Fibroblast of lung (primary cell): ENCODE results near the gene ROBO3. TPM values are rescaled to one million over a fixed set of nuclear protein-coding genes. Genes with fewer than 3 reads are reported as not detected.

Source experiments
- DNase-seq, 2 donors: peaks; one replicate each; pipeline versions ENCODE4 v3.0.0 to v3.0.0-alpha.2; 2010; ENCODE audit warnings: low read depth in 2 of 2
- H2AFZ ChIP-seq: 2 replicates; pipeline ENCODE4 v1.5.1; 2012; ENCODE audit warnings: low read length, control low read depth, inconsistent platforms
- H3K27ac ChIP-seq: 2 replicates; pipeline ENCODE4 v1.5.1; 2011; ENCODE audit warnings: low read length, control low read depth; ENCODE audit not compliant: insufficient read depth
- H3K27me3 ChIP-seq: 2 replicates; pipeline ENCODE4 v1.5.1; 2011; ENCODE audit warnings: mild to moderate bottlenecking, low read length; ENCODE audit not compliant: control insufficient read depth, insufficient read depth
- H3K36me3 ChIP-seq: 2 replicates; pipeline ENCODE4 v1.5.1; 2011; ENCODE audit warnings: low read length; ENCODE audit not compliant: control insufficient read depth, insufficient read depth
- H3K4me1 ChIP-seq: 2 replicates; pipeline ENCODE4 v1.5.1; 2011; ENCODE audit warnings: low read length; ENCODE audit not compliant: control insufficient read depth, insufficient read depth; ENCODE audit errors: extremely low read depth
- H3K4me2 ChIP-seq: 2 replicates; pipeline ENCODE4 v1.5.1; 2011; ENCODE audit warnings: low read length, control low read depth; ENCODE audit not compliant: insufficient read depth; ENCODE audit errors: extremely low read depth
- H3K4me3 ChIP-seq, 4 experiments: fragments of 200-600 bp in 1 of 4; sonication (generic) in 1 of 4; replicated peaks in 1 of 4; 2 replicates each; pipeline ENCODE4 v1.5.1; 2011 to 2016; ENCODE audit warnings: low read length in 4 of 4, low read depth in 3 of 4, mild to moderate bottlenecking in 3 of 4, control low read depth in 2 of 4, inconsistent platforms in 1 of 4, mixed read lengths in 1 of 4; ENCODE audit not compliant: insufficient read depth in 1 of 4; ENCODE audit errors: control extremely low read depth in 1 of 4
- H3K79me2 ChIP-seq: 2 replicates; pipeline ENCODE4 v1.5.1; 2012; ENCODE audit warnings: mild to moderate bottlenecking, low read length, inconsistent platforms; ENCODE audit not compliant: control insufficient read depth, insufficient read depth
- H3K9ac ChIP-seq: 2 replicates; pipeline ENCODE4 v1.5.1; 2011; ENCODE audit warnings: mild to moderate bottlenecking, low read length, control low read depth; ENCODE audit not compliant: insufficient read depth
- H3K9me3 ChIP-seq: 2 replicates; pipeline ENCODE4 v1.5.1; 2012; ENCODE audit warnings: low read depth, low read length; ENCODE audit not compliant: control insufficient read depth, insufficient read depth
- H4K20me1 ChIP-seq: 2 replicates; pipeline ENCODE4 v1.5.1; 2011; ENCODE audit warnings: low read length; ENCODE audit not compliant: control insufficient read depth, insufficient read depth; ENCODE audit errors: extremely low read depth
- CTCF ChIP-seq, 2 donors: IDR thresholded peaks in 1 of 2; conservative IDR thresholded peaks in 1 of 2; 1 replicate in 1 of 2; 2 replicates in 1 of 2; pipeline ENCODE4 v1.5.1; 2011 to 2012; ENCODE audit warnings: low read length in 2 of 2, control low read depth in 1 of 2, inconsistent platforms in 1 of 2, low read depth in 1 of 2, mild to moderate bottlenecking in 1 of 2
- EZH2 ChIP-seq: IDR thresholded peaks from 2 replicates; pipeline ENCODE4 v1.5.1; 2012; ENCODE audit warnings: low read length, control low read depth, mild to moderate bottlenecking; ENCODE audit errors: missing control alignments
- polyA plus RNA-seq, 2 donors: library from polyadenylated mRNA; depleted of rRNA in 1 of 2; stranded (reverse) in 1 of 2; unstranded in 1 of 2; fragments of >200 nt; gene quantifications; 2 replicates each; pipeline ENCODE4 v1.2.1, GENCODE V29; 2011 to 2012; ENCODE audit warnings: missing spikeins in 1 of 2
- total RNA-seq: library from RNA; depleted of rRNA; stranded (reverse); fragments of >200 nt; gene quantifications from 2 replicates; pipeline ENCODE4 v1.2.1, GENCODE V29; 2014

ROBO3 gene
- total and polyA plus RNA-seq, 2 donors (not counting 1 experiment from before 2014, with no cell fraction given), result 7.2 to 25.4 TPM

- peak overlapping the region; percentile 37 for H3K4me2 ChIP-seq
Measured at GRCh38 chr11:124882339-124883071, 17.3 kb downstream of the ROBO3 start.

GRCh38 chr11:124884340-124884739, 19.1 kb downstream of the ROBO3 start:
- H3K9ac ChIP-seq, result no peak overlapping the region
- no peak overlapping the region for H3K4me2 ChIP-seq
- no peak overlapping the region for H3K4me3 ChIP-seq
- no peaks in the 10 kb centered on the region for H3K79me2 ChIP-seq
- no peaks in the 10 kb centered on the region for H3K36me3 ChIP-seq
- H4K20me1 ChIP-seq, result no peaks in the 10 kb centered on the region
- no peak for DNase-seq
- H3K4me1 ChIP-seq, result peaks cover 4% of the 10 kb centered on the region
- no peaks in the 10 kb centered on the region for H3K9me3 ChIP-seq
- H2AFZ ChIP-seq, result no peak overlapping the region
- H3K27me3 ChIP-seq, result no peaks in the 10 kb centered on the region
- no peak for TF ChIP-seq EZH2
- TF ChIP-seq CTCF (conservative IDR thresholded peaks at IDR 0.05 in 1 of 2, IDR thresholded peaks at IDR 0.05 in 1 of 2; ENCODE audit: low read depth in 1 of 2, low read length in 2 of 2), result no peak
- no peak overlapping the region for H3K27ac ChIP-seq

More at GRCh38 chr11:124882339-124883071, 17.3 kb downstream of the ROBO3 start:
- no peak for TF ChIP-seq EZH2
- no peak for TF ChIP-seq CTCF (conservative IDR thresholded peaks at IDR 0.05 in 1 of 2, IDR thresholded peaks at IDR 0.05 in 1 of 2; ENCODE audit: low read depth in 1 of 2, low read length in 2 of 2)
- Histone ChIP-seq H3K4me3 (no peak overlapping the region), H3K36me3 (no peaks in the 10 kb centered on the region), H3K4me1 (peaks cover 4% of the 10 kb centered on the region), H3K27ac (no peak overlapping the region), H3K27me3 (no peaks in the 10 kb centered on the region), H2AFZ (peak overlapping the region; percentile 48), H4K20me1 (no peaks in the 10 kb centered on the region), H3K9ac (no peak overlapping the region), H3K79me2 (no peaks in the 10 kb centered on the region), H3K9me3 (no peaks in the 10 kb centered on the region)
- DNase-seq, result peak in 1 of 2 donors; percentile 51

DNA sequence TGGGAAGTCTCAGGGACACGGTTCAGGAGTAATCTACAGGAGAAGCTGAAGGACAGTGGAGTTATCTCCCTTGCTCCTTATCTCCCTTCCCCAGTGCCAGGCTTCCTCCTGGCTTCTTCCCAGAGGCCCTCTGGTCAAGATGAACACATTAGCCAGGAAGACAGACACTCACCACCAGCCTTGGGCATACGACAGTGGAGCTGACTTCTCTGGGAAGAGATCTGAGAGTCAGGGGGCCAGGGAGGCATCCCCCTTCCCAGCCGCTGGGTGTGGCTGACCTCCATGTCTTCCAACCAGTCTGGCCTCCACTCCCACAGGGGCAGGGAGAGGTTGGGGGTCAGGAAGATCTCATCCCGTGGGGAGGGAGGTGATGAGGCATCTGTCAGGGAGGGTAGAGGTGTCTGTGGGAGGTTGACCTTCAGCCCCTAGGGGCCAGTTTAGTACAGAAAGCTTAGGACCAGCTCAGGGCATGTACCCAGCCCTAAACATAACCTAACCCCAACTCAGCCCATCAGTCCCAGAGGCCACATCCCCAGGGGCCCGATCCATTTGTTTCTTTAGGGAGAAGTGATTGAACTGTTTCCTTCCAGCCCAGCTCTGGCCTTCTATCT, 19.7 kb downstream of the ROBO3 start:
- no peak for TF ChIP-seq CTCF (conservative IDR thresholded peaks at IDR 0.05 in 1 of 2, IDR thresholded peaks at IDR 0.05 in 1 of 2; ENCODE audit: low read depth in 1 of 2, low read length in 2 of 2)
- TF ChIP-seq EZH2, result no peak
- no peak overlapping the region for H3K4me3 ChIP-seq
- no peaks in the 10 kb centered on the region for H3K27me3 ChIP-seq
- H3K27ac ChIP-seq, result no peak overlapping the region
- DNase-seq, result no peak
- H3K4me1 ChIP-seq, result peaks cover 4% of the 10 kb centered on the region
- no peaks in the 10 kb centered on the region for H3K9me3 ChIP-seq
- H3K9ac ChIP-seq, result no peak overlapping the region
- no peaks in the 10 kb centered on the region for H3K36me3 ChIP-seq
- H3K4me2 ChIP-seq, result no peak overlapping the region
- H3K79me2 ChIP-seq, result no peaks in the 10 kb centered on the region
- no peaks in the 10 kb centered on the region for H4K20me1 ChIP-seq
- H2AFZ ChIP-seq, result no peak overlapping the region
